ENCODE results near the gene FGF12.

DNA sequence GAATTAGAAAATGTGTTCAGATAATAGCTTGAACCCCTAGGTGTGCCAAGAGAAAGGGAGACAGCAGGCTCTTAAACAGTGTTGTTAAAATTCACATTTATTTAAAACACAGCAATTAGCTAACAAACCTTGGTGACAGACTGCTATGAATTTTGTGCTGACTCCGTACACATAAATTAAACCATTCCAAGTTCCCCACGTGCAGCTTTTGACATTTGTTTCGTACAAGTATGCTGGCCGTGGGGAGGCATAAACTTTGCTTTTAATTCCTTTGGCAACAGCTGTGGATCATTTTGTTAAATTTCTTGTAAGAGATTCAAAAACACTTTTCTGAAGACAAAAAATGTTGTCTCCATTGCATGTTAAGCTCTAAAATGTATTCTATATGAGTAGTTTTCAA, 465.3 kb downstream of the FGF12 start:
- TF ChIP-seq, protein P1, sequence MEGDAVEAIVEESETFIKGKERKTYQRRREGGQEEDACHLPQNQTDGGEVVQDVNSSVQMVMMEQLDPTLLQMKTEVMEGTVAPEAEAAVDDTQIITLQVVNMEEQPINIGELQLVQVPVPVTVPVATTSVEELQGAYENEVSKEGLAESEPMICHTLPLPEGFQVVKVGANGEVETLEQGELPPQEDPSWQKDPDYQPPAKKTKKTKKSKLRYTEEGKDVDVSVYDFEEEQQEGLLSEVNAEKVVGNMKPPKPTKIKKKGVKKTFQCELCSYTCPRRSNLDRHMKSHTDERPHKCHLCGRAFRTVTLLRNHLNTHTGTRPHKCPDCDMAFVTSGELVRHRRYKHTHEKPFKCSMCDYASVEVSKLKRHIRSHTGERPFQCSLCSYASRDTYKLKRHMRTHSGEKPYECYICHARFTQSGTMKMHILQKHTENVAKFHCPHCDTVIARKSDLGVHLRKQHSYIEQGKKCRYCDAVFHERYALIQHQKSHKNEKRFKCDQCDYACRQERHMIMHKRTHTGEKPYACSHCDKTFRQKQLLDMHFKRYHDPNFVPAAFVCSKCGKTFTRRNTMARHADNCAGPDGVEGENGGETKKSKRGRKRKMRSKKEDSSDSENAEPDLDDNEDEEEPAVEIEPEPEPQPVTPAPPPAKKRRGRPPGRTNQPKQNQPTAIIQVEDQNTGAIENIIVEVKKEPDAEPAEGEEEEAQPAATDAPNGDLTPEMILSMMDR (IDR thresholded peaks at IDR 0.05): no peak
- no peak for TF ChIP-seq EZH2 (IDR thresholded peaks at IDR 0.05; ENCODE audit: borderline replicate concordance, insufficient read depth, low read depth, low read length, poor library complexity, severe bottlenecking)
